WTC11 (cell line): ENCODE results near the gene PRKACG.

Experiments used
- CREB1 ChIP-seq: sonication (generic); formaldehyde crosslinking; IDR thresholded peaks from 2 replicates; pipeline ENCODE4 v1.8.0; 2023; ENCODE audit warnings: mild to moderate bottlenecking, missing genetic modification reagents
- JUN ChIP-seq: sonication (generic); formaldehyde crosslinking; IDR thresholded peaks from 2 replicates; pipeline ENCODE4 v1.8.0; 2023; ENCODE audit warnings: mild to moderate bottlenecking, missing genetic modification reagents
- MXD4 ChIP-seq: fragments of 250-450 bp; sonication (Bioruptor Pico); IDR thresholded peaks from 2 replicates; pipeline ENCODE4 v1.8.0; 2021; ENCODE audit warnings: mild to moderate bottlenecking, moderate library complexity, borderline replicate concordance
- NFYB ChIP-seq: sonication (generic); formaldehyde crosslinking; conservative IDR thresholded peaks from 2 replicates; pipeline ENCODE4 v1.8.0; 2022; ENCODE audit warnings: low read depth, missing genetic modification reagents
- TF ChIP-seq, protein P1 (sequence below): fragments of 200-600 bp; IDR thresholded peaks from 2 replicates; pipeline ENCODE4 v1.8.0; 2022; ENCODE audit warnings: antibody characterized with exemption

DNA sequence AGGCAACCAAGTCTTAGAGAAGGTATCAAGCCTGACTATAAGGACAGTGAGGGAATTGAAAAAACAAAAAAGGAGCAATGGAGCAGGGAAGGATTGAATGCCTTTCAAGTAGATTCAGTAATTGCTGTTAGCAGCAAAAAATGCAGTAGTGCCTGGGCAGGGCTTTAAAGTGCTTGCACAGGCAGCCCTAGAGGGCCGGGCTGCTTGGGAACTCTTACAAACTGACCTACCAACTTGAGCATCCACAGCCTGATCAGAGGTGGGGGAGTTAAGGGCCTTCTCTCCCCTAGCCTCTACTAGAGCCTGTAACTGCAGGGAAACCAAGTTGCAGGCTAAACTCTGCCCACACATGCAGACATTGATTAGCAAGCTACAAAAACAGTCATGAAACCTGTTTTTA, 41.1 kb upstream of the PRKACG start:
- TF ChIP-seq JUN (CRISPR knock-in tag) (no peak), MXD4 (CRISPR knock-in tag) (no peak), NFYB (CRISPR knock-in tag) (no peak), CREB1 (CRISPR knock-in tag) (no peak)
- TF ChIP-seq, protein P1, sequence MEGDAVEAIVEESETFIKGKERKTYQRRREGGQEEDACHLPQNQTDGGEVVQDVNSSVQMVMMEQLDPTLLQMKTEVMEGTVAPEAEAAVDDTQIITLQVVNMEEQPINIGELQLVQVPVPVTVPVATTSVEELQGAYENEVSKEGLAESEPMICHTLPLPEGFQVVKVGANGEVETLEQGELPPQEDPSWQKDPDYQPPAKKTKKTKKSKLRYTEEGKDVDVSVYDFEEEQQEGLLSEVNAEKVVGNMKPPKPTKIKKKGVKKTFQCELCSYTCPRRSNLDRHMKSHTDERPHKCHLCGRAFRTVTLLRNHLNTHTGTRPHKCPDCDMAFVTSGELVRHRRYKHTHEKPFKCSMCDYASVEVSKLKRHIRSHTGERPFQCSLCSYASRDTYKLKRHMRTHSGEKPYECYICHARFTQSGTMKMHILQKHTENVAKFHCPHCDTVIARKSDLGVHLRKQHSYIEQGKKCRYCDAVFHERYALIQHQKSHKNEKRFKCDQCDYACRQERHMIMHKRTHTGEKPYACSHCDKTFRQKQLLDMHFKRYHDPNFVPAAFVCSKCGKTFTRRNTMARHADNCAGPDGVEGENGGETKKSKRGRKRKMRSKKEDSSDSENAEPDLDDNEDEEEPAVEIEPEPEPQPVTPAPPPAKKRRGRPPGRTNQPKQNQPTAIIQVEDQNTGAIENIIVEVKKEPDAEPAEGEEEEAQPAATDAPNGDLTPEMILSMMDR = no peak
